Measurements from ENCODE around the gene USP10. TPM values are rescaled to one million over a fixed set of nuclear protein-coding genes. Genes with fewer than 3 reads are reported as not detected.

The USP10 gene
- total RNA-seq, 1 donor from 2014 or later, result 128 TPM

GRCh38 chr16:84774810-84775209, 75.0 kb downstream of the USP10 start:
- no peak for DNase-seq (ENCODE audit: low spot score in 2 of 2, unreplicated experiment in 2 of 2)
- Mint-ChIP-seq H3K9me3 (no peaks in the 10 kb centered on the region), H3K36me3 (peaks cover 48% of the 10 kb centered on the region), H3K27me3 (ENCODE audit: low read depth) (no peaks in the 10 kb centered on the region), H3K27ac (no peak overlapping the region), H3K4me1 (no peaks in the 10 kb centered on the region), H3K4me3 (no peak overlapping the region)
- no peak for TF ChIP-seq CTCF (IDR thresholded peaks at IDR 0.05; ENCODE audit: unreplicated experiment)

- DNase-seq (ENCODE audit: low spot score in 2 of 2, unreplicated experiment in 2 of 2), result no peak
- H3K9me3 Mint-ChIP-seq, result no peaks in the 10 kb centered on the region
- H3K27ac Mint-ChIP-seq, result no peak overlapping the region
- H3K36me3 Mint-ChIP-seq, result peaks cover 50% of the 10 kb centered on the region
- no peak overlapping the region for H3K4me3 Mint-ChIP-seq
- no peaks in the 10 kb centered on the region for H3K4me1 Mint-ChIP-seq
- TF ChIP-seq CTCF (IDR thresholded peaks at IDR 0.05; ENCODE audit: unreplicated experiment), result no peak
- H3K27me3 Mint-ChIP-seq (ENCODE audit: low read depth), result no peaks in the 10 kb centered on the region
Observed at GRCh38 chr16:84775262-84775810, 75.5 kb downstream of the USP10 start.

GRCh38 chr16:84777435-84777834, 77.6 kb downstream of the USP10 start:
- Mint-ChIP-seq H3K36me3 (peaks cover 51% of the 10 kb centered on the region), H3K27me3 (ENCODE audit: low read depth) (no peaks in the 10 kb centered on the region)

GRCh38 chr16:84778720-84779119, 78.9 kb downstream of the USP10 start:
- TF ChIP-seq CTCF (IDR thresholded peaks at IDR 0.05; ENCODE audit: unreplicated experiment), result no peak
- Mint-ChIP-seq H3K27ac (no peak overlapping the region), H3K27me3 (ENCODE audit: low read depth) (no peaks in the 10 kb centered on the region), H3K4me1 (peaks cover 2% of the 10 kb centered on the region), H3K4me3 (no peak overlapping the region), H3K9me3 (no peaks in the 10 kb centered on the region), H3K36me3 (peaks cover 44% of the 10 kb centered on the region)
- no peak for DNase-seq (ENCODE audit: low spot score in 2 of 2, unreplicated experiment in 2 of 2)

More at GRCh38 chr16:84777435-84777834, 77.6 kb downstream of the USP10 start:
- H3K4me1 Mint-ChIP-seq, result no peaks in the 10 kb centered on the region
- H3K27ac Mint-ChIP-seq, result no peak overlapping the region
- H3K4me3 Mint-ChIP-seq, result no peak overlapping the region
- TF ChIP-seq CTCF (IDR thresholded peaks at IDR 0.05; ENCODE audit: unreplicated experiment), result no peak
- H3K9me3 Mint-ChIP-seq, result no peaks in the 10 kb centered on the region
- DNase-seq (ENCODE audit: low spot score in 2 of 2, unreplicated experiment in 2 of 2), result no peak

GRCh38 chr16:84780063-84780462, 80.3 kb downstream of the USP10 start:
- Mint-ChIP-seq H3K4me3 (no peak overlapping the region), H3K9me3 (no peaks in the 10 kb centered on the region), H3K36me3 (peaks cover 37% of the 10 kb centered on the region), H3K27me3 (ENCODE audit: low read depth) (no peaks in the 10 kb centered on the region), H3K27ac (no peak overlapping the region), H3K4me1 (peaks cover 6% of the 10 kb centered on the region)
- no peak for TF ChIP-seq CTCF (IDR thresholded peaks at IDR 0.05; ENCODE audit: unreplicated experiment)
- no peak for DNase-seq (ENCODE audit: low spot score in 2 of 2, unreplicated experiment in 2 of 2)

Measured in mesothelial cell of epicardium (in vitro differentiated cells).